Ishikawa (cell line): Measurements from ENCODE around the gene ZNF136.

Source experiments
- CREB1 ChIP-seq: IDR thresholded peaks from 2 replicates; pipeline ENCODE4 v1.6.1; 2012; ENCODE audit warnings: low read depth
- EGR1 ChIP-seq: IDR thresholded peaks from 2 replicates; pipeline ENCODE4 v1.6.1; 2012
- EP300 ChIP-seq: IDR thresholded peaks from 2 replicates; pipeline ENCODE4 v1.6.1; 2012; ENCODE audit warnings: borderline replicate concordance
- FOXM1 ChIP-seq: IDR thresholded peaks from 2 replicates; pipeline ENCODE4 v1.6.1; 2012; ENCODE audit warnings: low read depth, borderline replicate concordance
- MAX ChIP-seq: IDR thresholded peaks from 2 replicates; pipeline ENCODE4 v1.6.1; 2012
- NFIC ChIP-seq: IDR thresholded peaks from 2 replicates; pipeline ENCODE4 v1.6.1; 2012
- REST ChIP-seq: IDR thresholded peaks from 2 replicates; pipeline ENCODE4 v1.6.1; 2012; ENCODE audit warnings: low read depth, mild to moderate bottlenecking
- TAF1 ChIP-seq: IDR thresholded peaks from 2 replicates; pipeline ENCODE4 v1.6.1; 2012; ENCODE audit warnings: low read depth, mild to moderate bottlenecking
- TEAD4 ChIP-seq: IDR thresholded peaks from 2 replicates; pipeline ENCODE4 v1.6.1; 2012
- YY1 ChIP-seq: IDR thresholded peaks from 2 replicates; pipeline ENCODE4 v1.6.1; 2012; ENCODE audit warnings: low read depth
- ZBTB7A ChIP-seq: IDR thresholded peaks from 2 replicates; pipeline ENCODE4 v1.6.1; 2012; ENCODE audit warnings: low read depth

- TF ChIP-seq MAX (no peak), CREB1 (no peak), REST (no peak), NFIC (no peak), TAF1 (no peak), EP300 (no peak), TEAD4 (no peak), ZBTB7A (no peak), YY1 (no peak), FOXM1 (no peak), EGR1 (no peak)
Measured at GRCh38 chr19:12232961-12233360, 70.1 kb downstream of the ZNF136 start.
